ENCODE results near the gene JMY.

- no peak for TF ChIP-seq ELF4 (IDR thresholded peaks at IDR 0.05)
- TF ChIP-seq PKNOX1 (IDR thresholded peaks at IDR 0.05), result no peak
- TF ChIP-seq TARDBP (IDR thresholded peaks at IDR 0.05), result no peak
- no peak for TF ChIP-seq L3MBTL2 (conservative IDR thresholded peaks at IDR 0.05)
- no peak for TF ChIP-seq ARNT (IDR thresholded peaks at IDR 0.05)
- TF ChIP-seq SP1 (IDR thresholded peaks at IDR 0.05), result no peak
- TF ChIP-seq NFRKB (IDR thresholded peaks at IDR 0.05), result no peak
- no peak for TF ChIP-seq FOXK2 (IDR thresholded peaks at IDR 0.05)
- no peak for TF ChIP-seq BHLHE40 (IDR thresholded peaks at IDR 0.05; ENCODE audit: borderline replicate concordance)
- TF ChIP-seq FOXM1 (IDR thresholded peaks at IDR 0.05; ENCODE audit: borderline replicate concordance), result no peak
- TF ChIP-seq FOXA1 (IDR thresholded peaks at IDR 0.05), result no peak
- TF ChIP-seq ZNF384 (IDR thresholded peaks at IDR 0.05), result no peak
- TF ChIP-seq SUZ12 (IDR thresholded peaks at IDR 0.05), result no peak
Measured at GRCh38 chr5:79229357-79230174, 6.4 kb upstream of the JMY start.
